ENCODE data around the gene ENSA. TPM values are rescaled to one million over a fixed set of nuclear protein-coding genes. Genes with fewer than 3 reads are reported as not detected.

ENSA gene
- total and polyA plus RNA-seq, 2 of the 4 experiments (the other 2 are of a cell fraction) = 53.2 to 96.5 TPM

- Histone ChIP-seq H4K20me1 (ENCODE audit: insufficient read depth, low read length) (no peaks in the 10 kb centered on the region), H4K5ac (ENCODE audit: low read depth, low read length) (no peak overlapping the region), H2BK120ac (ENCODE audit: low read depth, low read length) (no peak overlapping the region), H3K4ac (ENCODE audit: low read depth, low read length) (no peak overlapping the region), H2BK20ac (ENCODE audit: low read depth, low read length) (no peak overlapping the region), H2BK5ac (ENCODE audit: low read depth, low read length, poor library complexity, severe bottlenecking) (no peak overlapping the region), H3K4me2 (ENCODE audit: low read depth, low read length) (no peak overlapping the region), H3K9ac (ENCODE audit: low read depth, low read length) (no peak overlapping the region), H3K36me3 (ENCODE audit: control insufficient read depth, insufficient read depth, low read length) (peaks cover 12% of the 10 kb centered on the region), H3K79me1 (ENCODE audit: low read depth in 1 of 2, low read length in 2 of 2) (peaks cover 6 to 7% of the 10 kb centered on the region in 2 experiments), H3K18ac (ENCODE audit: low read depth, low read length) (no peak overlapping the region), H2BK15ac (ENCODE audit: low read depth, low read length) (no peak overlapping the region), H3K9me3 (ENCODE audit: control insufficient read depth, insufficient read depth, low read length) (no peaks in the 10 kb centered on the region), H2AK9ac (replicated peaks; ENCODE audit: low read depth, low read length, poor library complexity) (no peak overlapping the region), H3K4me1 (ENCODE audit: control insufficient read depth, insufficient read depth, low read length) (no peaks in the 10 kb centered on the region), H3K27ac (ENCODE audit: insufficient read depth, low read length) (no peak overlapping the region), H3K27me3 (ENCODE audit: control insufficient read depth, insufficient read depth, low read length) (no peaks in the 10 kb centered on the region), H3K56ac (ENCODE audit: extremely low read depth, insufficient read depth, low read length) (no peak overlapping the region), H4K8ac (ENCODE audit: low read depth in 2 of 2, low read length in 2 of 2) (no peak overlapping the region), H4K91ac (ENCODE audit: insufficient read depth, low read depth, low read length) (no peak overlapping the region), H3K14ac (replicated peaks; ENCODE audit: low read depth, low read length) (no peak overlapping the region), H2AK5ac (ENCODE audit: low read depth, low read length) (no peak overlapping the region), H3K23ac (ENCODE audit: low read depth, low read length) (no peak overlapping the region), H2AFZ (replicated peaks; ENCODE audit: low read length, poor library complexity) (no peak overlapping the region), H3K4me3 (ENCODE audit: insufficient read depth, low read depth, low read length) (no peak overlapping the region), H3K9me1 (ENCODE audit: insufficient read depth, low read length) (no peaks in the 10 kb centered on the region; the same call in 1 of the 2 replicates)
- intact Hi-C loops (cut with micrococcal nuclease) = no loop called here
- dilution Hi-C loops (cut with HindIII; ENCODE audit: low sequenced_read_pairs, unreplicated experiment) = no loop called here
- peak; percentile 32; the same call in 1 of the 2 replicates for ATAC-seq (ENCODE audit: low read depth)
- no CpG with 5 or more reads among the region's 1 CpG for WGBS, 2 experiments (ENCODE audit: extremely low coverage in 2 of 2, insufficient read length in 1 of 2)
- DNase-seq = peak; percentile 7
- POLR2A ChIA-PET (ENCODE audit: unreplicated experiment) = no interaction called here
- BruUV-seq (replicated peaks) = no TSS peak
- TF ChIP-seq MXI1 (IDR thresholded peaks at IDR 0.05; ENCODE audit: borderline replicate concordance, low read depth, low read length) (no peak), FOS (IDR thresholded peaks at IDR 0.05; ENCODE audit: low read depth, low read length) (no peak), CEBPB (IDR thresholded peaks at IDR 0.05; ENCODE audit: low read depth, low read length) (no peak), BHLHE40 (IDR thresholded peaks at IDR 0.05; ENCODE audit: low read depth, low read length) (no peak), MAFK (IDR thresholded peaks at IDR 0.05; ENCODE audit: low read depth, low read length) (no peak), NFE2L2 (IDR thresholded peaks at IDR 0.05; ENCODE audit: low read depth, low read length) (no peak), USF2 (IDR thresholded peaks at IDR 0.05; ENCODE audit: low read depth, low read length) (no peak), CHD1 (IDR thresholded peaks at IDR 0.05; ENCODE audit: low read depth, low read length) (no peak), RCOR1 (IDR thresholded peaks at IDR 0.05; ENCODE audit: insufficient replicate concordance, low read length) (no peak), CTCF (conservative IDR thresholded peaks at IDR 0.05; ENCODE audit: low read depth, low read length) (no peak), POLR2A (IDR thresholded peaks at IDR 0.05; ENCODE audit: low read depth, low read length) (no peak), RFX5 (IDR thresholded peaks at IDR 0.05; ENCODE audit: low read depth, low read length) (no peak), ELK1 (IDR thresholded peaks at IDR 0.05; ENCODE audit: borderline replicate concordance, low read depth, low read length) (no peak), RAD21 (IDR thresholded peaks at IDR 0.05; ENCODE audit: low read length) (no peak), MAZ (IDR thresholded peaks at IDR 0.05; ENCODE audit: borderline replicate concordance, low read depth, low read length) (no peak), SMC3 (IDR thresholded peaks at IDR 0.05; ENCODE audit: low read depth, low read length) (no peak)
- CTCF ChIA-PET = no interaction called here
- in situ Hi-C loops (cut with MboI; ENCODE audit: low sequenced_read_pairs) = no loop called here
These were observed 20.8 kb upstream of the ENSA start for GRCh38 chr1:150650193-150650592.
